Upper lobe of right lung (tissue), 1 donor: ENCODE results near the gene FA2H. TPM values are rescaled to one million over a fixed set of nuclear protein-coding genes. Genes with fewer than 3 reads are reported as not detected.
"Not testable (repeated sequence)": the region's sequence is repeated elsewhere in the genome, so short reads cannot be mapped to it uniquely, and the experiment has no call there.

Experiments used
- ATAC-seq: fragments of 200-7000 bp; cut with Tn5 transposase; one replicate; pipeline ENCODE4 v1.9.1; 2020; ENCODE audit warnings: mild to moderate bottlenecking, moderate library complexity
- DNase-seq: peaks from one replicate; pipeline ENCODE4 v3.0.0-alpha.2; 2020
- H3K27ac ChIP-seq: fragments of 200-600 bp; one replicate; pipeline ENCODE4 v1.8.0; 2022
- H3K27me3 ChIP-seq: fragments of 200-600 bp; one replicate; pipeline ENCODE4 v1.8.0; 2022; ENCODE audit warnings: mild to moderate bottlenecking
- H3K36me3 ChIP-seq: fragments of 200-600 bp; one replicate; pipeline ENCODE4 v1.8.0; 2022
- H3K4me1 ChIP-seq: fragments of 200-600 bp; one replicate; pipeline ENCODE4 v1.8.0; 2022
- H3K4me3 ChIP-seq: fragments of 200-600 bp; one replicate; pipeline ENCODE4 v1.8.0; 2022; ENCODE audit warnings: mild to moderate bottlenecking
- H3K9me3 ChIP-seq: fragments of 200-600 bp; one replicate; pipeline ENCODE4 v1.8.0; 2022
- intact Hi-C: fragments of 100-400 bp; cut with DNase I; formaldehyde crosslinking; loops from one replicate; pipeline ENCODE4 v1.11.0; 2022
- long read RNA-seq: library from polyadenylated mRNA; unstranded; transcript quantifications from one replicate; pipeline ENCODE4 v2.0.0, GENCODE V29; 2021
- total RNA-seq: library from RNA; stranded (reverse); fragmentation: NEBNext Ultra II Directional; extraction: Animal tissue kit (Norgen Biotek cat#: 25700); gene quantifications from one replicate; pipeline ENCODE4 v1.2.1, GENCODE V29; 2021
- TF ChIP-seq, protein P1 (sequence below): fragments of 200-600 bp; IDR thresholded peaks from one replicate; pipeline ENCODE4 v1.8.0; 2022; ENCODE audit warnings: antibody characterized with exemption
- donor health status: DM: no; HTN: yes; CAD: no; lungs with severe emphysema.

FA2H gene, protein sequence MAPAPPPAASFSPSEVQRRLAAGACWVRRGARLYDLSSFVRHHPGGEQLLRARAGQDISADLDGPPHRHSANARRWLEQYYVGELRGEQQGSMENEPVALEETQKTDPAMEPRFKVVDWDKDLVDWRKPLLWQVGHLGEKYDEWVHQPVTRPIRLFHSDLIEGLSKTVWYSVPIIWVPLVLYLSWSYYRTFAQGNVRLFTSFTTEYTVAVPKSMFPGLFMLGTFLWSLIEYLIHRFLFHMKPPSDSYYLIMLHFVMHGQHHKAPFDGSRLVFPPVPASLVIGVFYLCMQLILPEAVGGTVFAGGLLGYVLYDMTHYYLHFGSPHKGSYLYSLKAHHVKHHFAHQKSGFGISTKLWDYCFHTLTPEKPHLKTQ
- total RNA-seq = 2.1 TPM
- long read RNA-seq, partial matches to known transcripts = 1 of 4 reads
- long read RNA-seq, other reads (novel, unspliced or antisense) = 1 of 4 reads

DNA sequence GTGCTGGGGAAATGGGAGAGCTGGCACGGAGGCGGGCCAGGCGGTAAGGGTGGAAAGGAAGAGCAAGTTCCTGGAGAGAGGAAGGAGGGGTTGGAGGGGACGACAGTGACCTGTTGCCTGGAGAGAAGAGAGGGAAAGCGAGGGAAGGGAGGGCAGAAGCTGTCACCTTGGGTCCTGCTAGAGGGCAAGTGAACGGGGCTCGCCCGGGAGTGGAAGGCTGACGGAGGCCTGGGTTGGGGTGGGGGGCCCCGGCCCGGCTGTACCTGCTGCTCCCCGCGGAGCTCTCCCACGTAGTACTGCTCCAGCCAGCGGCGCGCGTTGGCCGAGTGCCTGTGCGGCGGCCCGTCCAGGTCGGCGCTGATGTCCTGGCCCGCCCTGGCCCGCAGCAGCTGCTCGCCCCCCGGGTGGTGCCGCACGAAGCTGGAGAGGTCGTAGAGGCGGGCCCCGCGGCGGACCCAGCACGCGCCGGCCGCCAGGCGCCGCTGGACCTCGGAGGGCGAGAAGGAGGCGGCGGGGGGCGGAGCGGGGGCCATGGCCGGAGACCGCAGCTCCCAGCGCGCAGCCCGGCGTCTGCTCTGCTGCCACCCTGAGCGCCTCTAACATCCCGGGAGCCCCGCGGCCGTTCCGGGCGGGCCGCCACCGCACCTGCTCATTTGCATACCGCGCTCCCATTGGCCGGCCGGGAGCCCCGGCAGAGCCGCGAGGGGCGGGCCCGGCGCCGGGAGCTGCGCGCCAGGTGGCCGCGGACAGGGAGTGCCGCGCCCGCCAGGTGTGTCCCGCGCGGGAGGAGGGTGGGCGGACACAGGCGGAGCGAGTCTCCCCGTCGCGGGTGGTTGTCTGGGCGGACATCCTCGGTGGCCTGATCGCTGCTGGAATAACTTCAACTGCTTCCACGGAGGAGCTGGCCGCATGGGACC is at the start of gene FA2H:
FA2H (minus strand) TSS at position 598 of the 917 bp plus-strand sequence; CDS start at position 533, 65 bp downstream.
- Histone ChIP-seq H3K4me1 (peaks cover 3% of the 10 kb centered on the region), H3K27ac (no peak within 1 kb of the TSS), H3K27me3 (peaks cover 36% of the 10 kb centered on the region), H3K36me3 (no peaks in the 10 kb centered on the region), H3K4me3 (peak within 1 kb of the TSS; percentile 49), H3K9me3 (no peaks in the 10 kb centered on the region)
- TF ChIP-seq, protein P1, sequence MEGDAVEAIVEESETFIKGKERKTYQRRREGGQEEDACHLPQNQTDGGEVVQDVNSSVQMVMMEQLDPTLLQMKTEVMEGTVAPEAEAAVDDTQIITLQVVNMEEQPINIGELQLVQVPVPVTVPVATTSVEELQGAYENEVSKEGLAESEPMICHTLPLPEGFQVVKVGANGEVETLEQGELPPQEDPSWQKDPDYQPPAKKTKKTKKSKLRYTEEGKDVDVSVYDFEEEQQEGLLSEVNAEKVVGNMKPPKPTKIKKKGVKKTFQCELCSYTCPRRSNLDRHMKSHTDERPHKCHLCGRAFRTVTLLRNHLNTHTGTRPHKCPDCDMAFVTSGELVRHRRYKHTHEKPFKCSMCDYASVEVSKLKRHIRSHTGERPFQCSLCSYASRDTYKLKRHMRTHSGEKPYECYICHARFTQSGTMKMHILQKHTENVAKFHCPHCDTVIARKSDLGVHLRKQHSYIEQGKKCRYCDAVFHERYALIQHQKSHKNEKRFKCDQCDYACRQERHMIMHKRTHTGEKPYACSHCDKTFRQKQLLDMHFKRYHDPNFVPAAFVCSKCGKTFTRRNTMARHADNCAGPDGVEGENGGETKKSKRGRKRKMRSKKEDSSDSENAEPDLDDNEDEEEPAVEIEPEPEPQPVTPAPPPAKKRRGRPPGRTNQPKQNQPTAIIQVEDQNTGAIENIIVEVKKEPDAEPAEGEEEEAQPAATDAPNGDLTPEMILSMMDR = peak; percentile 30
- ATAC-seq (peak; percentile 98), DNase-seq (peak; percentile 93)
- intact Hi-C loops = no loop called here

DNA sequence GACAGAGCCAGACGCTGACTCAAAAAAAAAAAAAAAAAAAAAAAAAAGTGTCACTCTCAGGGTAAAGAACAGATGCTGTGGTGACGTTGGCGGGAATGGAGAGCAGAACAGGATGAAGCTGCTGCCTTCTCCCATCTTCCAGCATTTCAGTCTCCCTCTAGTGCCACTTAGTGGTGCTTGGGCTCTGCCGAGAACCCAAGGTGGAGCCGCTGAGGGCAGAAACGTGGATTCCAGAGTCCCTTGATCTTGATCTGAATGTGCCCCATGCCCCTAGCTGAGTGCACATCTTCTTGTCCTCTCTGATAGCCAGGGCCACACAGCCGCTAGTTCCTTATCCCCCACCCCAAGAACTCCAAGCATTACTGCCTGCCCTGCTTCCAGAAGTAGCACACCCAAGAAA is 43.2 kb upstream of the FA2H start:
- TF ChIP-seq, protein P1 = no peak
- no peaks in the 10 kb centered on the region for H3K9me3 ChIP-seq
- intact Hi-C loops = no loop called here
- H3K4me3 ChIP-seq = no peak overlapping the region
- DNase-seq = no peak
- H3K27me3 ChIP-seq = no peaks in the 10 kb centered on the region
- H3K36me3 ChIP-seq = no peaks in the 10 kb centered on the region
- H3K4me1 ChIP-seq = peaks cover 3% of the 10 kb centered on the region
- no peak for ATAC-seq
- no peak overlapping the region for H3K27ac ChIP-seq

DNA sequence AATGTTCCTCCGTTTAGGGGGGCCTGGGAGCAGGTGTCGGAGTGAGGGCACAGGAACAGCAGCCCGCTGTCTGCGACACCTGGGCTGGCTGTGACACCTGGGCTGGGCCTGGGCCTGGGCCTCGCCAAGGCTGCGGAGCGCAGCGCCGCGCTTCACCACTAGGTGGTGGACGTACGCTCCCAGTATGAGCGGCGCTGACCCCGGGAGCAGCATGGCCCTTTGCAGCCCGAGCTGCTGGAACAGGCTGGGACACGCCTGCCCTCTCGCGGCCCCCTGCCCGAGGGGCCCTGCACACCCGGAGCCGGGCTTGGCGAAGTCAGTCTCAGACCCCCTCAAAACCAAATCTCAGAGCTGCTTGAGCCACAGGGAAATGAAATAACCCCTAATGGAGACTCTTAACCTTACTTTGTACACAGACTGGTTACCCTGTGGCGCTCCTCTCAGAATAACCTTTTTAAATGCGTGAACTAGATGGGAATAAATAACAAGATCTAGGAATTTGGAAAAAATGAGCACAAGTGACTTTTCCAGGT is 38.6 kb upstream of the FA2H start:
- intact Hi-C loops = no loop called here
- TF ChIP-seq, protein P1 = peak; percentile 97
- DNase-seq (peak; percentile 91), ATAC-seq (peak; percentile 100)
- H3K9me3 ChIP-seq = no peaks in the 10 kb centered on the region
- H3K36me3 ChIP-seq = no peaks in the 10 kb centered on the region
- no peak overlapping the region for H3K27ac ChIP-seq
- H3K27me3 ChIP-seq = no peaks in the 10 kb centered on the region
- H3K4me3 ChIP-seq = no peak overlapping the region
- H3K4me1 ChIP-seq = peaks cover 3% of the 10 kb centered on the region

DNA sequence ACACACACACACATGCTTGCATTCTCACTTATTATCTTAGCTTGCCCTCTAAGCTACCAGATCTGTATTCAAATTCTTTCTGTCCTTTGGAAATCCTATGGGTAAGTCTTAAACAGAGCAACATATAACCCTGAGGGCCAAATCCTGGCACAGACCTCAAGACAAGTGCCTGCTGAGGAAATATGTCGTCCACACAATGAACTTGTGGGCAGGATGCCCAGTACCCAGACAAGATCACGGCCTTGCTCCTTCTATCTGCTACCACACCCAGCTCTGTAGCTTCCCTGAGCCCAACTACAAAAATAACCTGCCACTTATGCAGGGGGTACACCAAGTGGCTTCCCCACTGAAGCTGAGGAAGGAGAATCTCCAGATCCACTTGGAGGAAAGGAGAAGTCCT is 37.3 kb upstream of the FA2H start:
- Histone ChIP-seq H3K4me3 (no peak overlapping the region), H3K9me3 (no peaks in the 10 kb centered on the region), H3K4me1 (peaks cover 3% of the 10 kb centered on the region), H3K27me3 (no peaks in the 10 kb centered on the region), H3K36me3 (no peaks in the 10 kb centered on the region), H3K27ac (no peak overlapping the region)
- intact Hi-C loops = no loop called here
- TF ChIP-seq, protein P1 = no peak
- ATAC-seq (no peak), DNase-seq (no peak)

DNA sequence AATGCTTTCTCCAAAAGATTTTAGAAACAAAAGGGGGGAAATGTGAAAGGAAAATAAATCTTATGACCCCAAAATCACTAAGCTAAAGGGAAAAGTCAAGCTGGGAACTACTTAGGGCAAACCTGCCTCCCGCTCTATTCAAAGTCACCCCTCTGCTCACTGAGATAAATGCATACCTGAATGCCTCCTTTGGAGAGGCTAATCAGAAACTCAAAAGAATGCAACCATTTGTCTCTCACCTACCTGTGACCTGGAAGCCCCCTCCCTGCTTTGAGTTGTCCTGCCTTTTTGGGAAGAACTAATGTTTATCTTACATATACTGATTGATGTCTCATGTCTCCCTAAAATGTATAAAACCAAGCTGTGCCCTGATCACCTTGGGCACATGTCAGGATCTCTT is 36.6 kb upstream of the FA2H start:
- H3K4me1 ChIP-seq, DNase-seq, H3K27ac ChIP-seq, H3K36me3 ChIP-seq, ATAC-seq, intact Hi-C loops, H3K27me3 ChIP-seq, H3K4me3 ChIP-seq, H3K9me3 ChIP-seq: not testable (repeated sequence)
